HEK293 (cell line): ENCODE measurements around the gene TSPAN10.

Experiments
- KLF16 ChIP-seq: fragments of 450-650 bp; formaldehyde crosslinking; IDR thresholded peaks from 2 replicates; pipeline ENCODE4 v1.5.1; 2017; ENCODE audit warnings: missing biosample characterization, missing genetic modification characterization
- KLF8 ChIP-seq: fragments of 450-650 bp; formaldehyde crosslinking; IDR thresholded peaks from 2 replicates; pipeline ENCODE4 v1.5.1; 2016; ENCODE audit warnings: missing biosample characterization, missing genetic modification characterization
- ZNF18 ChIP-seq: fragments of 450-650 bp; formaldehyde crosslinking; IDR thresholded peaks from 2 replicates; pipeline ENCODE4 v1.5.1; 2016; ENCODE audit warnings: missing biosample characterization, missing genetic modification characterization
- ZNF596 ChIP-seq: fragments of 450-650 bp; IDR thresholded peaks from 2 replicates; pipeline ENCODE4 v1.5.0; 2018; ENCODE audit warnings: missing biosample characterization, mild to moderate bottlenecking, missing genetic modification characterization, moderate library complexity
- ZNF660 ChIP-seq: fragments of 450-650 bp; IDR thresholded peaks from 2 replicates; pipeline ENCODE4 v1.5.1; 2018; ENCODE audit warnings: missing biosample characterization, mild to moderate bottlenecking, missing genetic modification characterization
- ZSCAN18 ChIP-seq: fragments of 450-650 bp; formaldehyde crosslinking; IDR thresholded peaks from 2 replicates; pipeline ENCODE4 v1.5.1; 2016; ENCODE audit warnings: missing biosample characterization, missing genetic modification characterization
- TF ChIP-seq, protein P1 (sequence below): fragments of 450-650 bp; formaldehyde crosslinking; IDR thresholded peaks from 2 replicates; pipeline ENCODE4 v1.5.1; 2016; ENCODE audit warnings: missing biosample characterization, missing genetic modification characterization
- TF ChIP-seq, protein P2 (sequence below): fragments of 450-650 bp; formaldehyde crosslinking; IDR thresholded peaks from 2 replicates; pipeline ENCODE4 v1.5.1; 2016; ENCODE audit warnings: missing biosample characterization, missing genetic modification characterization

GRCh38 chr17:81607431-81607830 lies 29.6 kb upstream of the TSPAN10 start:
- TF ChIP-seq, protein P1, sequence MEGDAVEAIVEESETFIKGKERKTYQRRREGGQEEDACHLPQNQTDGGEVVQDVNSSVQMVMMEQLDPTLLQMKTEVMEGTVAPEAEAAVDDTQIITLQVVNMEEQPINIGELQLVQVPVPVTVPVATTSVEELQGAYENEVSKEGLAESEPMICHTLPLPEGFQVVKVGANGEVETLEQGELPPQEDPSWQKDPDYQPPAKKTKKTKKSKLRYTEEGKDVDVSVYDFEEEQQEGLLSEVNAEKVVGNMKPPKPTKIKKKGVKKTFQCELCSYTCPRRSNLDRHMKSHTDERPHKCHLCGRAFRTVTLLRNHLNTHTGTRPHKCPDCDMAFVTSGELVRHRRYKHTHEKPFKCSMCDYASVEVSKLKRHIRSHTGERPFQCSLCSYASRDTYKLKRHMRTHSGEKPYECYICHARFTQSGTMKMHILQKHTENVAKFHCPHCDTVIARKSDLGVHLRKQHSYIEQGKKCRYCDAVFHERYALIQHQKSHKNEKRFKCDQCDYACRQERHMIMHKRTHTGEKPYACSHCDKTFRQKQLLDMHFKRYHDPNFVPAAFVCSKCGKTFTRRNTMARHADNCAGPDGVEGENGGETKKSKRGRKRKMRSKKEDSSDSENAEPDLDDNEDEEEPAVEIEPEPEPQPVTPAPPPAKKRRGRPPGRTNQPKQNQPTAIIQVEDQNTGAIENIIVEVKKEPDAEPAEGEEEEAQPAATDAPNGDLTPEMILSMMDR (tag by site-specific recombination): no peak
- no peak for TF ChIP-seq KLF8 (tag by site-specific recombination)
- no peak for TF ChIP-seq ZNF660
- no peak for TF ChIP-seq ZNF18 (tag by site-specific recombination)
- no peak for TF ChIP-seq KLF16 (tag by site-specific recombination)
- no peak for TF ChIP-seq ZSCAN18 (tag by site-specific recombination)
- TF ChIP-seq, protein P2, sequence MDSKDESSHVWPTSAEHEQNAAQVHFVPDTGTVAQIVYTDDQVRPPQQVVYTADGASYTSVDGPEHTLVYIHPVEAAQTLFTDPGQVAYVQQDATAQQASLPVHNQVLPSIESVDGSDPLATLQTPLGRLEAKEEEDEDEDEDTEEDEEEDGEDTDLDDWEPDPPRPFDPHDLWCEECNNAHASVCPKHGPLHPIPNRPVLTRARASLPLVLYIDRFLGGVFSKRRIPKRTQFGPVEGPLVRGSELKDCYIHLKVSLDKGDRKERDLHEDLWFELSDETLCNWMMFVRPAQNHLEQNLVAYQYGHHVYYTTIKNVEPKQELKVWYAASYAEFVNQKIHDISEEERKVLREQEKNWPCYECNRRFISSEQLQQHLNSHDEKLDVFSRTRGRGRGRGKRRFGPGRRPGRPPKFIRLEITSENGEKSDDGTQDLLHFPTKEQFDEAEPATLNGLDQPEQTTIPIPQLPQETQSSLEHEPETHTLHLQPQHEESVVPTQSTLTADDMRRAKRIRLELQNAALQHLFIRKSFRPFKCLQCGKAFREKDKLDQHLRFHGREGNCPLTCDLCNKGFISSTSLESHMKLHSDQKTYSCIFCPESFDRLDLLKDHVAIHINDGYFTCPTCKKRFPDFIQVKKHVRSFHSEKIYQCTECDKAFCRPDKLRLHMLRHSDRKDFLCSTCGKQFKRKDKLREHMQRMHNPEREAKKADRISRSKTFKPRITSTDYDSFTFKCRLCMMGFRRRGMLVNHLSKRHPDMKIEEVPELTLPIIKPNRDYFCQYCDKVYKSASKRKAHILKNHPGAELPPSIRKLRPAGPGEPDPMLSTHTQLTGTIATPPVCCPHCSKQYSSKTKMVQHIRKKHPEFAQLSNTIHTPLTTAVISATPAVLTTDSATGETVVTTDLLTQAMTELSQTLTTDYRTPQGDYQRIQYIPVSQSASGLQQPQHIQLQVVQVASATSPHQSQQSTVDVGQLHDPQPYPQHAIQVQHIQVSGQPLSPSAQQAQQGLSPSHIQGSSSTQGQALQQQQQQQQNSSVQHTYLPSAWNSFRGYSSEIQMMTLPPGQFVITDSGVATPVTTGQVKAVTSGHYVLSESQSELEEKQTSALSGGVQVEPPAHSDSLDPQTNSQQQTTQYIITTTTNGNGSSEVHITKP: no peak
- no peak for TF ChIP-seq ZNF596
